HG02884 (cell line): Measurements from ENCODE around the gene KLK13.

ENCODE experiments used
- ATAC-seq: cut with Tn5 transposase; IDR thresholded peaks from one replicate; pipeline ENCODE4 v1.9.1; 2021; ENCODE audit warnings: mild to moderate bottlenecking, moderate library complexity; ENCODE audit not compliant: unreplicated experiment

KLK13 gene

DNA sequence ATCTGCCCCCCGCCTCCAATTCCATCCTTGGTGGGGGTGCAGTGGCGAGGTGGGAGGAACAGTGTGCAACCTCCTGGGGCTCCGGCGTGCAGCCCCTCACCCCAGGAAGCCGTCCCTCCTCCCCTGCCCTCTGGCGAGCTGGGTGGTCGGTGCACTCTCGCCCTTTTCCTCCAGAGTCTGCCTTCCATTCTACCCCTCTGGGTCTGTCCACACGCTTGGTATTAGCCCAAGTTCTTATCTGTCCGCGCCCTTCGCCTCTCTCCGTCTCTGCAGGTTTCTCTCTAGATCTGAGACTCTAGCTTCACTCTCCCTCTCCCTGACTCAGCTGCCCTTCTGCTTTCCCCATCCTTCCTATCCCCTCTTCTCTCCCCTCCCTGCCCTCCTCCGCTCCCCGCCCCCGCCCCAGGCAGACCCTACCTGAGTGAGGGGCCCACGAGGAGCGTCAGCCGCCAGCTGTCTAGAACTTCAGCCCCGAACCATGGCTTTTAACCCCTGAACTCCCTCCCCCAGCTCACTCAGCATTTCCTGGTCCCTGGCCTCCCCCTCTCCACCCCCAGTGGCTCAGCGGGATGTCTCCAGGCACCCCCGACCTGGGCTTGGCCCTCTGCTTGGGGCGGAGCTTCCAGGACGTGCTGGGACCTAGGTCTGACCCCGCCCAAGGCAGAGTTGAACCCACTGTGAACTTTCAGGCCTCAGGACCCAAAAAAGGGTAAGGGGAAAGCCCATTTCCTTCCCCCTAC, 499 bp upstream of the KLK13 start:
- no peak for ATAC-seq

DNA sequence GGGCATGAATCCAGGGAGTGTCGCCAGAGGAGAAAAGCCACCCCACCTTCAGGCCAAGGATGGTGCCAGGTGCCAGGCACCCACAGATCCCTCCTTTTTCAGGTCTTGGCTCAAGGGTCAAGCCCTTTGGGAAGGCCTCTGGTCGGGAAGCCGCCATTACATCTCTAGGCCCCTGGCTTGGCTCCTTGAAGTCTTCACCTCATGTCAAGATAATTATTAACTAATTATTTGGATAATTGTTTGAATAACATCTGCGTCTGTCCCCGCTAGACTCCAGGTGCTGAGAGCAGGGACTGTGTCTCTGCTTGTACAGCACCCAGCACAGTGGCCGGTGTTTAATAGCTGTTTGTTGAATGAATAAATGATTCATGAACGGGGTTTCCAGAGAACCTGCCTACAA, 1.2 kb downstream of the KLK13 start:
- no peak for ATAC-seq

DNA sequence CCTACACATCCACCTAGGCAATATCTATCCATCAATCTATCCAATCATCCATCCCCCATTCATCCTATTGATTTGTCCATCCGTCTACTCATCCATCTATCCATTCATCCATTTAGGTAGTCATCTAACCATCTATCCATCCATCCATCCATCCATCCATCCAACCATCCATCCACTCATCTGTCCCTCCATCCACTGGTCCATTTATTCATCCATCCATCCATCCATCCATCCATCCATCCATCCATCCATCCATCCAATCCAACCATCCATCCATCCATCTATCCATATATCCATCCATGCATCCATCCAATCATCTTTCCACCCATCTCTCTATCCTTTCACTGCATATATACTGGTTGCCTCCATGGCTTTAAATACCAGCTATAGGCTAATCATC, 3.9 kb downstream of the KLK13 start:
- no peak for ATAC-seq

DNA sequence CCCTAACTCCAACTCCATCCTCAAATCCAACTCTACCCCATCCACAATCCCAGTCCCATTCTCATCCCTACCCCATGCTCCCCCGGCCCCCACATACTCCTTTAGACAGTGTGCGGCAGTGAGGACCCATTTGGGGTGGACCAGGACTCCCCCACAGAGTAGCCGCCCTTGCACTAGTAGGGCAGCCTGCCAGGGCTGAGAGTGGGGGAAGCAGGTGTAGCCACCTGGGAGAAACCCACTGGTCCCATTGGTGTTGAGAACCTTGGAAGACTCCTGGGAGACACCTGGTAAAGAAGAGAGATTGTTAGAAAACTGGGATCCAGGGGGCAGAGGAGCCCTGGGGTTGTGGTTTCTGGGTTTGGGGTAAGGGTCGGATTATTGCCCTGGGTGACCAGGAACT, 4.6 kb downstream of the KLK13 start:
- no peak for ATAC-seq

DNA sequence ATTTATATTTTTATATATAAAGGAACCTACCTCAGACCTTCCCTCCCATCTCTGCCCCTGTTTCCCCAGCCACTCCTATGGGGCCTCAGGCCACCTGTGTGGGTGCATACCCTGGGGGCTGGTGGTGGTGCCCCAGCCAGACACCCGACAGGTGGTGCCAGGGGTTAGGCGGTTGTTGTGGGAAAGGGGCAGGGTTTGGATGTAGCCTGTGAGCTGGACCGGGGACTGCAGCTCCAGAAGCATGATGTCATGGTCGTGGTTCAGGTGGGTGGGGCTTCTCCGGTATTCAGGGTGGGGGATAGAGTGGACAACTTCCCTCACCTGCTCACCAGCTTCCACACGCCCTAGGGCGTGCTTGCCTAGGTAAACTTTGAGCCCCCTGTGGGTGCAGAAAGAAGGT, 5.2 kb downstream of the KLK13 start:
- ATAC-seq: no peak

DNA sequence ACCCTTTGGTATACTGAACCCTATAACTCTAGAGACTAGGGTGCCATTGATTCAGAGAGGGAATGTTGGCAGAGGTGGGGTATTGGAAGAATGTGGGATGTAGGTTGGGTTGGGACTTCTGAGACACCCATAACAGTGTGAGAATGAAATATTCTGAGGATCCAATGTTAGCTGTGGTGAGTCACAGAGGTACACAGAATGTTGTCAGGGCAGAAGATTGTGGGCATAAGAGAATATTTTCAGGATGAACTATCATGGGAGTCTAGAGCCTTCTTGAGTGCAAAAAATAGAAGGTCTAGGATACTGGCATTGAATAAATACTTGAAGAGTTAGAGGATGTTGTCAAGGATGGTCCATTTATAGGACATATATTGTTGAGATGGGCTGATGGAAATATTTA, 9.0 kb downstream of the KLK13 start:
- ATAC-seq: no peak

DNA sequence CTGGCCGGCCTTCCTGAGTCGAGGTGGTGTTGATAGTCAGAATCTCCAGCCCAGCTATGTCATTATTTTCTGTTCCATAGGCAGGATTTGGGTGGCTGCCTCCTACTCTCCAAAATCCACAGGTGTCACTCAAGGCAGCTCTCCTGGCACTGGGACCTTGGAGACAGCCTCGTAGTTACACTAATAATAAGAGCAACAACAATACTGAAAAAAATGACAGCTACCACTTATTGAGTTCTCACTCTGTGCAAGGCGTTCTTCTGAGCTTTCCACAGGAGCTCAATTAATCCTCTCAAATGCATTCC, 17.9 kb downstream of the KLK13 start:
- no peak for ATAC-seq

DNA sequence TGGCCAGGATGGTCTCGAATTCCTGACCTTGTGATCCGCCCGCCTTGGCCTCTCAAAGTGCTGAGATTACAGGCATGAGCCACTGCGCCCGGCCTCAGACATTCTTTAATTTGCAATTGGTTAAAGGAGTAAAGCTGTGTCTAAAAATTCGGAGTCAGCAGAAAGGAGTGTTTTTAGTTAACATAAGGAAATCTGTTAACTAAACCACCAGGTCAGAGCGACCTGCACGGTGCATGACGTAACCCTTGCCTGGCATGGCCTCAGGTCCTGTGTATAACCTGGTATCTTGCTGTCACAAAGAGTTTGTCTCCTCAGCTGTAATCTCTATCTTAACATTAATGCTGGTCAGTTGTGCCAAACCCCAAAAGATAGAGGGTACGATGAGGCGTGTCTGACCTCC, 20.6 kb downstream of the KLK13 start:
- ATAC-seq: no peak

DNA sequence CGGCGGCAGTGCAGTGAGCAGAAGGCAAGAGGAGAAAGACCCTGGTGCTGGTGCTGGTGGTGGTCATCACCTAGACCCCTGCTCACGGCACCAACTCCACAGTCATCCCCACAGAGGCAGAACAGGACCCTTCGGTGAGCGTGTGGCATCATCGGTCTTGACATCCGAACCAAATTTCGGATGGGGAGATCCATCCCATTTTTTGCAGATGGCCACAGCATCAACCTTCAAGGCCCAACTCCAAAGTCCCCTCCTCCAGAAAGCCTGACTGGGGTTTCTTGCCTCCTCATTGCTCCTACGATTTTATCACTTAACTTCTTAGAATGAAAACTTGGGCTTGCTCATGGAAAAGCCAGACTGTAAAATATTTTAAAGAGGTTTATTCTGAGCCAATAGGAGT, 21.4 kb downstream of the KLK13 start:
- ATAC-seq: no peak

DNA sequence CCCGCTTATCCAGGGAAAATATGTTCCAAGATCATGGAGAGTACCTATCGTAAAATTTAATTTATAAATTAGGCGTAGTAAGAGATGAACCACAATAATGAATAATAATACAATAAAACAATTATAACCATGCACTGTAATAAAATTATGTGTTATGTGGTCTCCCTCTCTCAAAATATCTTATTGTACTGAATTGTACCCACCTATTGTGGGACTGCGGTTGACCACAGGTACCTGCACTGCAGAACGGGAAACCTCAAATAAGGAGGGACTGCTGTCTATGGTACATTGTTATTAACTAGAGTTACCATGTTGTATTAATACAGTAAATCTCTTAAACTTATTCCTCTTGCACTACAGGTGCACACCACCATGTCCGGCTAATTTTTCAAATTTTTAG, 24.7 kb downstream of the KLK13 start:
- no peak for ATAC-seq

DNA sequence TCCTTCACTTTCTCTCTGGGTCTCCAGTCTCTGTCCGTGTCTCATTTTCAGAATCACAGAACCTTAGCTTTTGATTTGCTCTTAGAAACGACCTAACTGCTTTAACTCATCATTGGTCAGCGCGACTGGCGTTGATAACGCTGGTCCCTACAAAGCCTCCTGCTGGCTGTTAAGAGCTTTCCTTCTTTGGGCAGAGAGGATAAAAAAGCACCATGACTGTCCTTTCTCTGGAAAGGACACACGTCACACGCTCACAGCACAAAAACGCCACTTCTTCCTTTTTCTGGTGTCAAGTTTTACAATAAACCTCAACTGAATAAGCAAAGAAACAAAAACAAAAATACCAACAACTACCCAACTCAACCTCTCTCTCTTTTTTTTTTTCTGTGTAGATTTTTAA, 28.4 kb downstream of the KLK13 start:
- ATAC-seq: no peak

DNA sequence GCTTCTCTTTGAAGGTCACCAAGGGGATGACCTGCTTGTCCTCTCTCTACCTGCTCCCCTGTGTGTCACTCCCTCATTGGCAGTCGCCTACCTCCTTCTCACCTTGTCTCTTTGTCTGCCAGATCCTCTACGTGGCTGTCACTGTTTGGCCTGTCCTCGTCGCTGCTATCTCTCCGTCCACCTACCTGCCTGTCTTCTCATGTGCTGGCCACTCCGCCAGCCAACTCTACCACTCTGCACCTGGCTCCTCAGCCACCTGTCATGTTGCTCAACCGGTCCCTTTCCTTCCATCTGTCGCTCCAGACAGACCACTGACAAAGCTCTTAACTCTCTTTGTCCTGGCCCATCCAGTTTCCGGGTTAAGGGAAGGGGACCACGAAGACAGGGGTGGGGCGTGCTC, 30.2 kb downstream of the KLK13 start, which contains the start of gene KLK12:
TSS of gene KLK12 (minus strand) at position 299 of the 400 bp plus-strand sequence. CDS start 381 bp downstream, outside the sequence.
- ATAC-seq: no peak

DNA sequence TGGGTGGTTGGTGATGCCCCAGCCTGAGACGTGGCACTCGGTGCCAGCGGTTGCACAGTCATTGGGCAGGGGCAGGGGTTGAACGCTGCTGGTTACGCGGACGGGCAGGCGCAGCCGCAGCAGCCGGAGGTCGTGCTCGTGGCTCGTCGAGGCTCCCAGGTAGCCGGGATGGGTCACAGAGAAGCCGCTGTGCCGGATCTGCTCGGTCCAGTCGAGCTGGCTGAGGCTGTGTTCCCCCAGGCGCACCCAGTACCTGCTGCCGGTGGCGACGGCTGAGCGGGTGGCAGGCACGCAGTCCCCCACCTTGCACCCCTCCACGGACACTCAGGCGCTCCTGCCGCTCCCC, 33.0 kb downstream of the KLK13 start:
- no peak for ATAC-seq

DNA sequence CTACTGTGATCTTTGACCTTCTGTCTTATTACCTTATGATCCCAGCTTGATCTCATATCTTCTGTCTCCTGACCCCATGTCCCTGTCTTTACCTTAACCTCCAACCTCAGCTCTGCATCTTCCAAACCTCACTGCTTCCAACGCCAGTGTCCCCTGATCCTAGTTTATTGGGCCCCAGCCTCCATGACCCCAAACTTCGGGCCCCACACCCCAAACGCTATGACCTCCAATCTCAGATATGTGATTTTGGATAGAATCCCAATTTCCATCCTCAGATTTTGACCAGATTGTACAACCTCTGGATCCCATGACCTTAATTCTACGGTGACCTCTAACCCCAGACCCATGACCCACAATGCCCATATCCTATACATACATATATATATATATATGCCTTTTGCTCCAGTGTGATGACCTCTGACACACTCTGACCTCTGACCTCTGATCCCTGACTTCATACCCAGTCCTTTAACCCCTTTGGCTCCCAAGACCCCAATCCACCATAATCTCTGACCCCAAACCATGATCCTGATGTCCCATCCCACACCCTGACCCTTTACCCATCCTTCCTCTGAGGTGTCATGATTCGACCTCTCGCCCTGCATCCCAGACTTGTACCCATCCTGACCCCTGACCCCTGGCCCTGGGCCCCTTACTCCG, 33.5 kb downstream of the KLK13 start:
- ATAC-seq: no peak

DNA sequence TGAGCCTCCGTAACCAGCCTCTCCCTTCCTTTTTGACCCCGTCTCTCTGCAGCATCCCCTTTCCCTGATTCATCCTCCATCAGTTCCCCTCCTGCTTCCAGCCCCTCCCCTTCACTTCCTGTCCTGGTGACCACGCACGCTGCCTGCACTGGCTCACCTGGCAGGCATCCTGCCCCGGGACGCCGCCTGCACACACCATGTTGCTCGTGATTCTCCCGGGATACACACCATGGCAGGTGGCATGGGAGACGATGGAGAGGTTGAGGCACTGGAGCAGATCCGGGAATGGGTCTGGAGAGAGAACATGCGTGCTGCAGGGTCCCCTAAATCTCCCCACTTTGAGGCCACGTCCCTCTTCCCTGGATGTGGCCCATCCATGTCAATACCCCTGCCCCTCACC, 34.3 kb downstream of the KLK13 start:
- no peak for ATAC-seq

DNA sequence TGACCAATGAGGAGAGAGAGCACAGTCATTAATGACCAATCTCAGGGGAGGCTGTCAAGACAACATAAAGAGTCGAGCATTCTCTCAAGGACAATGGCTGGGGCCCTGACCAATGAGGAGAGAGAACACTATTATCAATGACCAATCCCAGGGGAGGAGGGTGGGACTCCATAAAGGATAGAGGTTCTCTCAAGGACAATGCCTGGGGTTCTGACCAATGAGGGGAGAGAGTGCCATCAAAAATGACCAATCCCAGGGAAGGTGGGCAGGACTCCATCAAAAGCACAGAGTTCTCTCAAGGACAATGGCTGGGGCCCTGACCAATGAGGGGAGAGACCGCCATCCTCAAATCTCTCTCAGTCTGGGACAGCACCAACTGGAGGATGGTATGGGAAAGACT, 35.2 kb downstream of the KLK13 start:
- no peak for ATAC-seq

DNA sequence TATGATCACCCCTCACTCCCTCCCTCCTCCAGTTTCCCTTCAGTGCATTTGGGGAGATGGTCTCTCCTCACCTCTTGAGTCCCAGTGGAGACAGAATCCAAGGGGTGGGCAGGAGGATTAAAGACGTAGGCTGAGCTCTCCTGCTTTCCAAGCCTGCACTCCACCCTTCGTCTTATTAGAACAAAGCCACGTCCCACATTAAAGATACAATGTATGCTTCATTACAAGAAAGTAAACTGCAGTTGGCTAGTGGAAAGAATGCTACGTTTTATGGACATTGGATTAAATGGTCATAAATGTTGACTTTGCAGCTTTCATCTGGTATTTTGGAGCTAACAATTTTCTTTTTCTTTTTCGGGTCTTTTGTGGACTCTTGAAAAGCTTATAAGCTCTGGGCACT, 37.0 kb downstream of the KLK13 start:
- no peak for ATAC-seq

DNA sequence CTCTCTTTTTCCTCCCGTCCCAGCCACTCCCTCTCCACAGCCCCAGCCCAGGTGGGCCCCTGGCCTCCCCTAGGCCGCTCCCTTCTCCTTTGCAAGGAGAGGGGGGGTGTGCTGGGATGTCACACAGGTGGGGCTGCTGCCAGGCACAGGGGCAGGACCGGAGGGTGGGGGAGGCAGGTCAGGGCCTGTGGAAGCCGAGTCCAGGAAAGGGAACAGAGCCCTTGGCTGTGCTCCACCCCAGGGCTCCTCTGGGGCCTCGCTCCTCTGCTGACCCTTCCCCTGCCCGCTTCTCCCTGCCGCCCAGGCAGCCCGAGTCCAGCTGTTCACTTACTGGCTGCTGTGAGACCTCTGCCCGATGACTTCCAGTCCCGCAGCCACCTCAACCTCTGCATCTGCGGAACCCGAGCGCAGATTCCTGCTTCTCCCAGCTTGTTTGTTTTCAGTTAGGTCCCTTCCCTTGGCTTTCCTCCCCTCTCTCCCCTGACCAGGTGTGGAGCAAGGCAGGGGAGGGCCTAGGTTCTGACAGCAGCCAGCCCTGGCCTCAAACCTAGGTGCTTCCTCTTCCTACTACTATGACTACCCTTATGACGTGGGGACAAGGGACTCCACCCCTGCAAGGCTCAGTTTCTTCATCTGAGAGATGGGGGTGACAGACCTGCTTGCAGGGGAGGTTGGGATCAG, 37.6 kb downstream of the KLK13 start:
- ATAC-seq: no peak

DNA sequence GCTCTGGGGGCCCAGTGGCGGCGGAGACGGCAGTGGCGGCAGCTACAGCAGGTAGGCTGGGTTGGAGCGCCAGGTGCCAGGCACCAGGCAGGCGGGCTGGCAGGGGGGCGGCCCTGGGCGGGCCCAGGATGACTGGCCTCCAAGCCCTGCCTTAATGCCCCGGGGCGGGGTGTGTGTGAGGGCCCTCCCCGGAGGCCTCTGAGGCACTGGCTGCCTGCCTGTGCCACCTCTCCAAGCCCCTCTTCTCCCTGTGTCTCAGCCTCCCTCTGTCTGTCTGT, 38.4 kb downstream of the KLK13 start, which contains the start of gene KLK11:
TSS of gene KLK11 (minus strand) at position 63 of the 278 bp plus-strand sequence. CDS start 985 bp downstream, outside the sequence.
- ATAC-seq: no peak

DNA sequence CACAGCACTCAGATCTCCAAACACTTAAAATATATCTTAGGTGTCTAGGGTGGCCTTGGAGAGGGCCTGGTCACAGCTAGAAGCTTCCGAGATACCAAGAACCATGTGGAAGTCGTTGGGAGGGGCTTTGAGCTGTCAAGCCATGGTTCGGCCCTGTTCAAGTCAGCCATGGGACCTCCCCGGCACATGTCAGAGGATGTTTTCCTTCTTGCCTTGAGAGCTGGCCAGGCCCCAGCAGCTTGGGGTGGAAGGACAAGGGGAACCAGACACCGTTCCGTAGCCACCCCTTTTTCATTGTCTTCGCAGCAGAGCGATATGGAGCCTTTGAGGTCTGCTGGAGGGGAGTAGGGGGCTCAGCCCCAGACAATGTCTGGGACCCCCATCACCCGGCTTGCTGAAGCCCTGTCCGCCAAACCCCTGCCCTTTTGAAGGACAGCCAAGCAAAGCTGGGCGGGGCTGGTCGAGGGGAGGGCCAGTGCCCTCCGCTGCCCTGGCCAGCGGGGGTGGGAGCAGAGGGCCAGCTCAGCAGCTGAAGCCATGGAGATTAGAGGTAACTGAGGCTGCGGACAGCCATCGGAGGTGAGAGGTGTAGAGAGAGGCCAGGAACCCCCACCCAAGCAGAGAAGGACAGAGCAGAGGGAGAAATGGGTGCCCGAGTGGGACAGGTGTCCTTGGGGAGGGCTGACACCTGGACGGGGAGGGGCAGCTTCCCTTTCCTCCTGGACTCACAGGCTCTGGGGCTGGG, 38.9 kb downstream of the KLK13 start:
- ATAC-seq: no peak

DNA sequence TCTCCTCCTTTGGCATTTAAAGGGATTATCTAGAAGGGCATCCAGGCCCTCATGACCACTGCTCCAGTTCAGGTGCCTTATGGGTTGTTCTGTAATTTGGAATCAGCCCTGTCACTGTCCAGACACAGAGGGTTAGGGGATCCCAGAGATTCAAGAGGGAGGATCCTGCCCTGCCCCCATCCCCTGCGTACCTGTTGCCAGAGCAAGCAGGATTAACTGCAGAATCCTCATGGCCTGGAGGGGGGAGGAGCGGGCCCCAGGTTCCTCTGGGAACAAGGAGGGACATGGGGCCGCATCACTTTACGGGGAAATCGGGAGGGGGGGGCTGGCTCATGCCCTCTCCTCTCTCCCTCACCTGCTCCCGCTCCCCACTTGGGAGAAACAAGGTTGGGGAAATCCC, 39.5 kb downstream of the KLK13 start:
- ATAC-seq: no peak

DNA sequence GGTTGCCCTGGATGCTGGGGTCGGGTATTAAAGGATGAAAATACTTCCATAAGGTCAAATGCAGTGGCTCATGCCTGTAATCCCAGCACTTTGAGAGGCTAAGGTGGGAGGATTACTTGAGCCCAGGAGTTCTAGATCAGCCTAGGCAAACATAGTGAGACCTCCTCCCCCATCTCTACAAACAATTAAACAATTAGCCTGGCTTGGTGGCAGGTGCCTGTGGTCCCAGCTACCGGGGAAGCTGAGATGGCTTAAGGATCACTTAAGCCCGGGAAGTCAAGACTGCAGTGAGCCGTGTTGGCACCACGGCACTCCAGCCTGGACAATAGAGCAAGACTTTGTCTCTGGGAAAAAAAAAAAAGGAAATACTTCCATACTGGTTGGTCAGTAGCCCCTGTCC, 40.0 kb downstream of the KLK13 start:
- no peak for ATAC-seq
